ENCODE measurements around the gene ZNRF2. TPM values are rescaled to one million over a fixed set of nuclear protein-coding genes. Genes with fewer than 3 reads are reported as not detected.

Gene ZNRF2
- polyA plus RNA-seq, 1 experiment, result 1.6 TPM

DNA sequence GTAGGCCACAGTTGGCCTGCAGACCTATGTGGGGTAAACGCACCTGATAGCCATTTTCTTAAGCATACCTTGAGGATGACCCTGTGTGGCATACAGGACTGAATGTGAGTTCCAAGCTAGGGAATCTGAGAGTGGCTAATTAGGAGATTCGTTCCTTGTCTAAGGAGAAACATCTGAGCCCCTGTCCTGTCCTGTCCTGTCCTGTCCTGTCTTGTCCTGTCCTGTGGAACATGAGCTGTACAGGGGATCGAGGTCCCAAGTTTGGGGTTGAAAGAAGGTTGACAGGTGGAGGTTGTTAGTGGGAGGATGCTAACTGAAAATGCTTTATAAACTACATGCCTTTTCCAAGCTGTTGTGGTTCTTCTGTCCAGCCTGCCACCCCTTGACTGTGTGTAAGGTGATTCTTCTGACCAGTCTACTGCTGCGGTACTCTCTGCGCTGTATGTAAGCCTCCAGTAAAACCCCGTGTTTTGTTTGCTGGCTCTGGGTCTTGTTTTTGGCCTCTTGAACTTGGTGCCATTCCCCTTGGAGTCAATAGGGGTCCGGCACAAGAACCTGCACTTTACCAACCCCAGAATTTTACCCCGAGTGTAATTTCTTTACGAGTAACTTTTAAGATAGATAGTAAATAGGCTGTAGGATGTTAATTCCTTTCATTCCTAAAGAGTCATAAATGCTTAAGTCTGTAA is 26.4 kb downstream of the ZNRF2 start:
- TF ChIP-seq, protein P1, sequence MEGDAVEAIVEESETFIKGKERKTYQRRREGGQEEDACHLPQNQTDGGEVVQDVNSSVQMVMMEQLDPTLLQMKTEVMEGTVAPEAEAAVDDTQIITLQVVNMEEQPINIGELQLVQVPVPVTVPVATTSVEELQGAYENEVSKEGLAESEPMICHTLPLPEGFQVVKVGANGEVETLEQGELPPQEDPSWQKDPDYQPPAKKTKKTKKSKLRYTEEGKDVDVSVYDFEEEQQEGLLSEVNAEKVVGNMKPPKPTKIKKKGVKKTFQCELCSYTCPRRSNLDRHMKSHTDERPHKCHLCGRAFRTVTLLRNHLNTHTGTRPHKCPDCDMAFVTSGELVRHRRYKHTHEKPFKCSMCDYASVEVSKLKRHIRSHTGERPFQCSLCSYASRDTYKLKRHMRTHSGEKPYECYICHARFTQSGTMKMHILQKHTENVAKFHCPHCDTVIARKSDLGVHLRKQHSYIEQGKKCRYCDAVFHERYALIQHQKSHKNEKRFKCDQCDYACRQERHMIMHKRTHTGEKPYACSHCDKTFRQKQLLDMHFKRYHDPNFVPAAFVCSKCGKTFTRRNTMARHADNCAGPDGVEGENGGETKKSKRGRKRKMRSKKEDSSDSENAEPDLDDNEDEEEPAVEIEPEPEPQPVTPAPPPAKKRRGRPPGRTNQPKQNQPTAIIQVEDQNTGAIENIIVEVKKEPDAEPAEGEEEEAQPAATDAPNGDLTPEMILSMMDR (IDR thresholded peaks at IDR 0.05; ENCODE audit: insufficient read depth, low read depth, low read length), result no peak
- POLR2A ChIA-PET, result no interaction called here
- no peak for DNase-seq (ENCODE audit: low read depth)
- CTCF ChIA-PET, result no interaction called here
- H3K27me3 ChIP-seq (ENCODE audit: control insufficient read depth, insufficient read depth, low read length), result no peaks in the 10 kb centered on the region
- no peaks in the 10 kb centered on the region for H3K36me3 ChIP-seq (ENCODE audit: control insufficient read depth, insufficient read depth, low read length)
- no peak overlapping the region for H3K4me3 ChIP-seq (ENCODE audit: low read depth, low read length)

DNA sequence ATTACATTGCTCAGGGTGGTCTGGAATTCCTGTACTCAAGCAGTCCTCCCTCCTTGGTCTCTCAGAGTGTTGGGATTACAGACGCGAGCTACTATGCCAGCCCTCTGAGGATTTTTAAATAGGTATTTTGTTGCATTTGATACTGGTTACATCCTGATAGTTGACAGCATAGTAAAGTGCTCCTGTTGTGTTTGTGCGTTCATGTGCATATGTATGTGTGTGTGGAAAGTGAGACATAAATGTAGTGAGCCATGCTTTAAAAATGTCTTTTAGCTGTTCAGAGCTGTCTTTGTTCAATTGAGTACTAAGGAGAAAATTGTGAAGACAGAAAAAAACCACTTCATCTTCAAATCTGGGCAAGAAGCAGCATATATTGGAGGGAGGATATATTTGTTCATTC is 27.8 kb downstream of the ZNRF2 start:
- CTCF ChIA-PET, result interaction anchor here (1.3 kb wide), 1 partner anchor 9 kb away, joined by 3 read pairs; no protein-coding TSS in a partner anchor
- TF ChIP-seq, protein P1 (IDR thresholded peaks at IDR 0.05; ENCODE audit: insufficient read depth, low read depth, low read length), result no peak
- H3K36me3 ChIP-seq (ENCODE audit: control insufficient read depth, insufficient read depth, low read length), result no peaks in the 10 kb centered on the region
- no peaks in the 10 kb centered on the region for H3K27me3 ChIP-seq (ENCODE audit: control insufficient read depth, insufficient read depth, low read length)
- no peak overlapping the region for H3K4me3 ChIP-seq (ENCODE audit: low read depth, low read length)
- DNase-seq (ENCODE audit: low read depth), result no peak
- POLR2A ChIA-PET, result no interaction called here

DNA sequence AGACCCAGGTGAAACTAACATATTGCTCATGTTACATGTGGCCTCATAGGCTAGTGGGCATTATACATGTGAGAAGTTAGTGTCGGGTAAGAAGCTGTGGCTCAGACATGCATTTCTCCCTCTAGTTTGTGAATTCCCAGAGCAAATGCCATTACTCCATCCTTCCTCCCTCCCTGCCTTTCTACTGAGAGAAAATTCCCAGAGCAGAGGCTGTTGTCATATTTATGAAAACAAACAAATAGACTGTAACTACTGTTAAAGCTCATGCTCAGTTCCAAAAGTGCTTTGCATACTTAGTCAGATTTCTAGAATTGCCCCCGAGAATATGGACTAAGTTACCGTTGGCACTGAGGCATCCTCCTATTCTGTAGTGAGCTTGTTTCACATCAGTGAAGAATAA is 29.0 kb downstream of the ZNRF2 start:
- no peak for DNase-seq (ENCODE audit: low read depth)
- no peaks in the 10 kb centered on the region for H3K36me3 ChIP-seq (ENCODE audit: control insufficient read depth, insufficient read depth, low read length)
- CTCF ChIA-PET, result interaction anchor here (1.1 to 1.8 kb wide), 2 partner anchors 12 to 149 kb away, joined by 3 to 4 read pairs; no protein-coding TSS in a partner anchor
- H3K27me3 ChIP-seq (ENCODE audit: control insufficient read depth, insufficient read depth, low read length), result no peaks in the 10 kb centered on the region
- POLR2A ChIA-PET, result no interaction called here
- TF ChIP-seq, protein P1 (IDR thresholded peaks at IDR 0.05; ENCODE audit: insufficient read depth, low read depth, low read length), result no peak
- no peak overlapping the region for H3K4me3 ChIP-seq (ENCODE audit: low read depth, low read length)

DNA sequence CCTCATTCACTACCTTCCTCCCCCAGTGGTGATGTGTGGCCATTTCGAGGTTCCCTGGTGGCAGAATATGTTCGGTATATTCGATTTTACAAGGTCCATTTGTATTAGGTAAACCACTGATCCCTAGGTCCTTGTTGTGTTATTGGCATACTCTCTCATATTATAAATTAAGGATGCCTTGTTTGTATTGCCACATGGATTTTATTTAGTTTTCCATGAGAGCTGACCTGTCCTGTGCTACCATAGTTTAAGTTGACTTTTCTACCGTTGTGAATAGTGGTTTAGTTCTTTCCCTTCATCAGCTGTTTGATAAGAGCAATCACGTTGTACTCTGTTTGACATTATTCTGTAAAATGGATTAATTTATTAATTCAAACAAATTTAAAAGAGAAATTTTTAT is 29.4 kb downstream of the ZNRF2 start:
- ChIA-PET CTCF (interaction anchor here (1.1 to 1.8 kb wide), 2 partner anchors 11 to 149 kb away, joined by 3 to 4 read pairs; no protein-coding TSS in a partner anchor), POLR2A (no interaction called here)
- H3K27me3 ChIP-seq (ENCODE audit: control insufficient read depth, insufficient read depth, low read length), result no peaks in the 10 kb centered on the region
- no peak overlapping the region for H3K4me3 ChIP-seq (ENCODE audit: low read depth, low read length)
- TF ChIP-seq, protein P1 (IDR thresholded peaks at IDR 0.05; ENCODE audit: insufficient read depth, low read depth, low read length), result no peak
- no peaks in the 10 kb centered on the region for H3K36me3 ChIP-seq (ENCODE audit: control insufficient read depth, insufficient read depth, low read length)
- no peak for DNase-seq (ENCODE audit: low read depth)

DNA sequence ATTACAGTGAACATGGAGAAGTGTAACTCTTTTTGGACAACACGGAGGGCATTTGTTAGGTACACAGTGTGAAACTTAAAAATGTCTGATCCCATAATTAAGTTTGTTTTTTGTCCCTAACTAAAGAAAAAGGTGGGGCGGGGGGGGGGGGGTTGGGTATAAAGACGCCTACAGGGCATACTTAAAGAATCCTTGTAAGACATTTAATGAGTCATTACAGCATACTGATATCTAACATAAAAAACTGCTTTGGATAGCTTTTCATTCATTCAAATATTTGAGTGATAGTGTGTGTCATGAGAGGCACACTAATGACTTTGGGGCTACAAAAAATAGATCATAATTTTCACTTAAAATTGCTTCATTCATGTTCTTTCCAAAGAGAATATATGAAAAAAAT is 31.2 kb downstream of the ZNRF2 start:
- DNase-seq (ENCODE audit: low read depth), result no peak
- Histone ChIP-seq H3K4me3 (ENCODE audit: low read depth, low read length) (no peak overlapping the region), H3K27me3 (ENCODE audit: control insufficient read depth, insufficient read depth, low read length) (no peaks in the 10 kb centered on the region), H3K36me3 (ENCODE audit: control insufficient read depth, insufficient read depth, low read length) (no peaks in the 10 kb centered on the region)
- TF ChIP-seq, protein P1 (IDR thresholded peaks at IDR 0.05; ENCODE audit: insufficient read depth, low read depth, low read length), result no peak
- POLR2A ChIA-PET, result no interaction called here
- CTCF ChIA-PET, result interaction anchor here (0.6 kb wide), 1 partner anchor 9 kb away, joined by 3 read pairs; no protein-coding TSS in a partner anchor
